GM23338 (cell line): ENCODE results near the gene FBXO28. TPM values are rescaled to one million over a fixed set of nuclear protein-coding genes. Genes with fewer than 3 reads are reported as not detected.

Experiments used
- ATAC-seq: fragments of 200-7000 bp; cut with Tn5 transposase; 3 replicates; pipeline ENCODE4 v1.9.1; 2020
- DNase-seq: peaks from one replicate; pipeline ENCODE4 v3.0.0-alpha.2; 2015; ENCODE audit warnings: low spot score
- H2AFZ ChIP-seq: fragments of 200-600 bp; sonication (generic); 2 replicates; pipeline ENCODE4 v1.8.0; 2016; ENCODE audit warnings: antibody characterized with exemption, mild to moderate bottlenecking, moderate library complexity
- H3F3A ChIP-seq: fragments of 200-600 bp; sonication (generic); replicated peaks from 2 replicates; pipeline ENCODE4 v1.8.0; 2017; ENCODE audit warnings: antibody characterized with exemption, mixed run types, low read depth
- H3K27ac ChIP-seq: fragments of 200-600 bp; sonication (generic); 2 replicates; pipeline ENCODE4 v1.6.1; 2016; ENCODE audit warnings: low read depth
- H3K27me3 ChIP-seq: fragments of 200-600 bp; sonication (generic); 2 replicates; pipeline ENCODE4 v1.8.0; 2016; ENCODE audit warnings: mild to moderate bottlenecking, mixed run types, moderate library complexity; ENCODE audit not compliant: insufficient read depth
- H3K36me3 ChIP-seq: fragments of 200-600 bp; sonication (generic); 2 replicates; pipeline ENCODE4 v1.8.0; 2016; ENCODE audit warnings: mild to moderate bottlenecking; ENCODE audit not compliant: insufficient read depth
- H3K4me1 ChIP-seq: fragments of 200-600 bp; sonication (generic); 2 replicates; pipeline ENCODE4 v1.8.0; 2016; ENCODE audit warnings: mild to moderate bottlenecking, moderate library complexity; ENCODE audit not compliant: insufficient read depth
- H3K4me2 ChIP-seq: fragments of 200-600 bp; sonication (generic); 2 replicates; pipeline ENCODE4 v1.7.1; 2017; ENCODE audit warnings: mixed run types
- H3K4me3 ChIP-seq: fragments of 200-600 bp; sonication (generic); 2 replicates; pipeline ENCODE4 v1.6.1; 2016; ENCODE audit warnings: mixed run types
- H3K79me2 ChIP-seq: fragments of 200-600 bp; sonication (generic); replicated peaks from 2 replicates; pipeline ENCODE4 v1.8.0; 2017; ENCODE audit warnings: mild to moderate bottlenecking; ENCODE audit not compliant: insufficient read depth
- H3K9me2 ChIP-seq: fragments of 200-600 bp; sonication (generic); 2 replicates; pipeline ENCODE4 v1.8.0; 2017; ENCODE audit not compliant: insufficient read depth
- H4K20me1 ChIP-seq: fragments of 200-600 bp; sonication (generic); replicated peaks from 2 replicates; pipeline ENCODE4 v1.8.0; 2017; ENCODE audit warnings: mild to moderate bottlenecking; ENCODE audit not compliant: insufficient read depth
- H3K27ac Mint-ChIP-seq: 2 replicates; pipeline ENCODE4 v1.8.0; 2020; ENCODE audit warnings: inconsistent platforms, mild to moderate bottlenecking, moderate library complexity, mixed read lengths
- H3K27me3 Mint-ChIP-seq: 3 replicates; pipeline ENCODE4 v1.8.0; 2022; ENCODE audit warnings: low read depth, mild to moderate bottlenecking, moderate library complexity, mixed read lengths, inconsistent platforms; ENCODE audit not compliant: insufficient read depth, poor library complexity
- H3K36me3 Mint-ChIP-seq: 3 replicates; pipeline ENCODE4 v1.8.0; 2021; ENCODE audit warnings: low read depth, mild to moderate bottlenecking, inconsistent platforms, moderate library complexity, mixed read lengths
- H3K4me1 Mint-ChIP-seq: 3 replicates; pipeline ENCODE4 v1.8.0; 2020; ENCODE audit warnings: mild to moderate bottlenecking, inconsistent platforms, mixed read lengths
- H3K4me3 Mint-ChIP-seq: 3 replicates; pipeline ENCODE4 v1.8.0; 2021; ENCODE audit warnings: moderate library complexity, mild to moderate bottlenecking, inconsistent platforms, mixed read lengths
- H3K9me3 Mint-ChIP-seq: 3 replicates; pipeline ENCODE4 v1.8.0; 2020; ENCODE audit warnings: moderate library complexity, mild to moderate bottlenecking, inconsistent platforms, mixed read lengths
- CREB1 ChIP-seq: fragments of 250-450 bp; sonication (Bioruptor Pico); IDR thresholded peaks from 2 replicates; pipeline ENCODE4 v1.5.0; 2020; ENCODE audit warnings: low read depth, mild to moderate bottlenecking, moderate library complexity
- CTCF ChIP-seq, 2 experiments: fragments of 200-600 bp in 1 of 2; sonication (generic) in 1 of 2; conservative IDR thresholded peaks; 2 replicates each; pipeline versions ENCODE4 v1.5.1 to v1.6.1; 2016 to 2017; ENCODE audit warnings: antibody characterized with exemption in 2 of 2, low read depth in 2 of 2, mild to moderate bottlenecking in 2 of 2, moderate library complexity in 1 of 2
- ETS1 ChIP-seq: IDR thresholded peaks from 2 replicates; pipeline ENCODE4 v1.6.1; 2016; ENCODE audit warnings: antibody characterized with exemption
- EZH2phosphoT487 ChIP-seq: fragments of 200-600 bp; sonication (generic); IDR thresholded peaks from one replicate; pipeline ENCODE4 v1.8.1; 2018; ENCODE audit warnings: antibody characterized with exemption; ENCODE audit not compliant: unreplicated experiment
- JUNB ChIP-seq: IDR thresholded peaks from one replicate; pipeline ENCODE4 v1.6.1; 2016; ENCODE audit warnings: antibody characterized with exemption; ENCODE audit not compliant: unreplicated experiment
- NANOG ChIP-seq: IDR thresholded peaks from 2 replicates; pipeline ENCODE4 v1.6.1; 2016; ENCODE audit warnings: antibody characterized with exemption, borderline replicate concordance
- POLR2AphosphoS5 ChIP-seq: IDR thresholded peaks from 2 replicates; pipeline ENCODE4 v1.6.1; 2016; ENCODE audit warnings: antibody characterized with exemption, low read depth
- REST ChIP-seq: IDR thresholded peaks from one replicate; pipeline ENCODE4 v1.6.1; 2018; ENCODE audit warnings: antibody characterized with exemption; ENCODE audit not compliant: unreplicated experiment
- STAT1 ChIP-seq: IDR thresholded peaks from one replicate; pipeline ENCODE4 v1.6.1; 2016; ENCODE audit warnings: antibody characterized with exemption; ENCODE audit not compliant: unreplicated experiment
- ZNF331 ChIP-seq: fragments of 250-450 bp; sonication (Bioruptor Pico); IDR thresholded peaks from 2 replicates; pipeline ENCODE4 v1.5.0; 2020; ENCODE audit warnings: low read depth, mild to moderate bottlenecking, moderate library complexity
- ZNF462 ChIP-seq: fragments of 250-450 bp; sonication (Bioruptor Pico); IDR thresholded peaks from 2 replicates; pipeline ENCODE4 v1.5.0; 2020; ENCODE audit warnings: mild to moderate bottlenecking, moderate library complexity
- polyA plus RNA-seq: library from polyadenylated mRNA; unstranded; fragments of >200 nt; fragmentation: Nextera tagmentation; extraction: Ambion mirVana; gene quantifications from 2 replicates; pipeline ENCODE4 v1.2.1, GENCODE V29; 2016
- total RNA-seq: library from RNA; depleted of rRNA; stranded (reverse); fragments of >200 nt; shearing (Covaris generic); gene quantifications from 2 replicates; pipeline ENCODE4 v1.2.3, GENCODE V29; 2014

FBXO28 gene
- total and polyA plus RNA-seq, 2 experiments from 2014 or later, result 16.9 to 45.2 TPM

GRCh38 chr1:224172229-224172628 is 58.3 kb downstream of the FBXO28 start:
- Histone ChIP-seq H3K27me3 (no peaks in the 10 kb centered on the region), H2AFZ (no peak overlapping the region), H3K27ac (no peak overlapping the region), H4K20me1 (no peaks in the 10 kb centered on the region), H3K9me2 (no peaks in the 10 kb centered on the region), H3K36me3 (no peaks in the 10 kb centered on the region), H3K4me3 (no peak overlapping the region), H3F3A (no peaks in the 10 kb centered on the region), H3K4me2 (no peak overlapping the region), H3K4me1 (peaks cover 25% of the 10 kb centered on the region), H3K79me2 (no peaks in the 10 kb centered on the region)
- Mint-ChIP-seq H3K4me3 (no peak overlapping the region), H3K27ac (no peak overlapping the region), H3K36me3 (peaks cover 5% of the 10 kb centered on the region), H3K27me3 (peaks cover 13% of the 10 kb centered on the region), H3K9me3 (peaks cover 7% of the 10 kb centered on the region), H3K4me1 (peaks cover 22% of the 10 kb centered on the region; the same call in 2 of the 3 replicates)
- no peak for TF ChIP-seq JUNB
- no peak for TF ChIP-seq ETS1
- TF ChIP-seq CTCF (conservative IDR thresholded peaks at IDR 0.05; ENCODE audit: low read depth in 2 of 2), result no peak
- TF ChIP-seq ZNF462 (CRISPR knock-in tag), result no peak
- TF ChIP-seq STAT1, result no peak
- TF ChIP-seq EZH2phosphoT487, result no peak
- no peak for TF ChIP-seq ZNF331 (CRISPR knock-in tag)
- no peak for TF ChIP-seq CREB1 (CRISPR knock-in tag)
- TF ChIP-seq REST, result no peak
- TF ChIP-seq NANOG, result no peak
- no peak for TF ChIP-seq POLR2AphosphoS5
- DNase-seq (no peak), ATAC-seq (no peak)
